ENCODE data around the gene AFF2.

AFF2 gene

GRCh38 chrX:148582353-148582752, 81.9 kb downstream of the AFF2 start:
- TF ChIP-seq, protein P1, sequence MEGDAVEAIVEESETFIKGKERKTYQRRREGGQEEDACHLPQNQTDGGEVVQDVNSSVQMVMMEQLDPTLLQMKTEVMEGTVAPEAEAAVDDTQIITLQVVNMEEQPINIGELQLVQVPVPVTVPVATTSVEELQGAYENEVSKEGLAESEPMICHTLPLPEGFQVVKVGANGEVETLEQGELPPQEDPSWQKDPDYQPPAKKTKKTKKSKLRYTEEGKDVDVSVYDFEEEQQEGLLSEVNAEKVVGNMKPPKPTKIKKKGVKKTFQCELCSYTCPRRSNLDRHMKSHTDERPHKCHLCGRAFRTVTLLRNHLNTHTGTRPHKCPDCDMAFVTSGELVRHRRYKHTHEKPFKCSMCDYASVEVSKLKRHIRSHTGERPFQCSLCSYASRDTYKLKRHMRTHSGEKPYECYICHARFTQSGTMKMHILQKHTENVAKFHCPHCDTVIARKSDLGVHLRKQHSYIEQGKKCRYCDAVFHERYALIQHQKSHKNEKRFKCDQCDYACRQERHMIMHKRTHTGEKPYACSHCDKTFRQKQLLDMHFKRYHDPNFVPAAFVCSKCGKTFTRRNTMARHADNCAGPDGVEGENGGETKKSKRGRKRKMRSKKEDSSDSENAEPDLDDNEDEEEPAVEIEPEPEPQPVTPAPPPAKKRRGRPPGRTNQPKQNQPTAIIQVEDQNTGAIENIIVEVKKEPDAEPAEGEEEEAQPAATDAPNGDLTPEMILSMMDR (IDR thresholded peaks at IDR 0.05; ENCODE audit: low read depth, low read length), result no peak
- in situ Hi-C loops (cut with HindIII; ENCODE audit: low sequenced_read_pairs), result no loop called here
- DNase-seq (ENCODE audit: low read depth, low spot score), result no peak
- H3K4me3 ChIP-seq (ENCODE audit: low read depth, low read length), result no peak overlapping the region

DNA sequence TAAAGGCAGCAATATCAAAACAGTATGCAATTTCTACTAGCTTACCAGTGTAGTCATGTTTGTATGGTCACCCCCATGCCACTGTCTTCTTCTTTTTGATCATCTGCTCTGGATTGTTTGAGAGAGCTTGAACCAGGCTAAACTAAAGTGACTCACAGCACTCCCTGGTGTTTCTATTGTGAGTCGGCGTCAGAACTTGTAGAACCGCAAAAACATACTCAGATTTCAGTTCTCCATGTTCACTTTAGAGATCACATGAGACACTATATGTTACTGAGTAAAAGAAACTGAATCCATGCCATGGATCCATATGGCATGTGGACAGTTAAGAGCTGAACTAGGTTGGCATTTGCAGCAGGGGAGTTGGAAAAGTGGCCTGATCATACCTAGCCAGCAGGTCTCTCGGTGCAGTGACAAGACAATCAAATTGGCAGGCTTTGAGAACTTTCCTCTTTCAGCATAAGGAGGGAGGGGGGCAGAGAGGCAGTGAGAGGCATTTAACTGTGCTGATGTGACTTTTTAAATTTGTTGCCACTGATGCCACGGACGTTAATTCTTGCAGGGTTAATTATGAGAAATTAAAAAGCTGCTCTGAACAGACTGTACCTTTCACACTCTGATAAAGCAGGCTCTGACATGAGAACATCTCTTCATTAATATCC, 88.4 kb downstream of the AFF2 start:
- no peak overlapping the region for H3K4me3 ChIP-seq (ENCODE audit: low read depth, low read length)
- in situ Hi-C loops (cut with HindIII; ENCODE audit: low sequenced_read_pairs), result no loop called here
- TF ChIP-seq, protein P1 (IDR thresholded peaks at IDR 0.05; ENCODE audit: low read depth, low read length), result no peak
- peak; percentile 49 for DNase-seq (ENCODE audit: low read depth, low spot score)

- no peak for DNase-seq (ENCODE audit: low read depth, low spot score)
- no peak overlapping the region for H3K4me3 ChIP-seq (ENCODE audit: low read depth, low read length)
- in situ Hi-C loops (cut with HindIII; ENCODE audit: low sequenced_read_pairs), result no loop called here
- TF ChIP-seq, protein P1 (IDR thresholded peaks at IDR 0.05; ENCODE audit: low read depth, low read length), result no peak
These were observed 92.2 kb downstream of the AFF2 start for GRCh38 chrX:148592595-148592994.

DNA sequence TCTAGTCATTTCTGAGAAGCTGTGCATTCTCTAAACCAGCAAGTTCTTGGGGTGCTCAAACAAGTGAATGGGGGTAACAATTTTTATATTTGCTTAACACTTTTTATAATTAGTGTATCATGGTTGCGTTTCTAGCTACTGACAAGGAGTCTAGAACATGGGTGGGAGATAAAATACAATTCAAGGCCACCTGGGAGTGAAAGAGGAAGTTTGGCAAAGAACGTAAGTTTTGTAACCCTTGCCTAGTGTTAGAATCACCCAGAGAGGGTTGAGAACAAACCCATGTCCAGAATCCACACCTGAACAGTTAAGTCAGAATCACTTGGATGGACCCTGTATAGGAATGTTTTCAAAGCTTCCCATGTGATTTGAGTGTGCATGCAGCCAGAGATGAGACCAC, 92.7 kb downstream of the AFF2 start:
- TF ChIP-seq, protein P1 (IDR thresholded peaks at IDR 0.05; ENCODE audit: low read depth, low read length), result no peak
- no peak overlapping the region for H3K4me3 ChIP-seq (ENCODE audit: low read depth, low read length)
- in situ Hi-C loops (cut with HindIII; ENCODE audit: low sequenced_read_pairs), result no loop called here
- no peak for DNase-seq (ENCODE audit: low read depth, low spot score)

DNA sequence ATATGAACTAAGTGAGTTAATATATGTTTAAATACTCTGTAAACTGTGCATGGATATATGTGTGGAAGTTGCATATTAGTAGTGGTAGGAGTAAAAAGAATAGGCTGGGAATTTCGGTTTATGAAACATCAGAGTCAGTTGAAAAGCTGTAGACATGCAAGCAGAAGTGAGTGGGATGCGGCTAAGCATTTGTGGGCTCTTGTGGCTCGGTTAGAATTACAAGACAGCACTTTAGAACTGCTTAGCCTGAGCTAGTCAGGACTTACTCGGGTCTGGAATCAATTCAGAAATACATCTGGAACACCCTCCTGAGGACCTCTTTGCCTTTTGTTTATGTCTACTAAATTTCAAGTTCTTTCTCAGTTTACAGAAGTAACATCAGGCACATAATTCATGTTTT, 93.6 kb downstream of the AFF2 start:
- TF ChIP-seq, protein P1 (IDR thresholded peaks at IDR 0.05; ENCODE audit: low read depth, low read length), result no peak
- in situ Hi-C loops (cut with HindIII; ENCODE audit: low sequenced_read_pairs), result no loop called here
- no peak for DNase-seq (ENCODE audit: low read depth, low spot score)
- no peak overlapping the region for H3K4me3 ChIP-seq (ENCODE audit: low read depth, low read length)

- TF ChIP-seq, protein P1 (IDR thresholded peaks at IDR 0.05; ENCODE audit: low read depth, low read length), result no peak
- in situ Hi-C loops (cut with HindIII; ENCODE audit: low sequenced_read_pairs), result no loop called here
- no peak for DNase-seq (ENCODE audit: low read depth, low spot score)
- no peak overlapping the region for H3K4me3 ChIP-seq (ENCODE audit: low read depth, low read length)
These were observed 99.0 kb downstream of the AFF2 start for GRCh38 chrX:148599404-148599803.
